K562 (cell line): ENCODE data around the gene PPP1R13L. TPM values are rescaled to one million over a fixed set of nuclear protein-coding genes. Genes with fewer than 3 reads are reported as not detected.
A peak's percentile ranks its signal among the peaks of the same experiment; 100 is the strongest.

Source experiments
- COPS2 ChIP-seq: fragments of 450-650 bp; conservative IDR thresholded peaks from 2 replicates; pipeline ENCODE4 v1.6.1; 2016; ENCODE audit warnings: mild to moderate bottlenecking, moderate library complexity
- ESRRA ChIP-seq: fragments of 450-650 bp; IDR thresholded peaks from 2 replicates; pipeline ENCODE4 v1.6.1; 2014; ENCODE audit warnings: low read depth, mild to moderate bottlenecking, moderate library complexity, borderline replicate concordance
- ETS2 ChIP-seq: IDR thresholded peaks from 2 replicates; pipeline ENCODE4 v1.6.1; 2016; ENCODE audit warnings: borderline replicate concordance, missing genetic modification characterization, mild to moderate bottlenecking, moderate library complexity, missing compliant biosample characterization; ENCODE audit not compliant: poor library complexity, severe bottlenecking
- FOS ChIP-seq: IDR thresholded peaks from 3 replicates; pipeline ENCODE4 v1.6.1; 2011; ENCODE audit not compliant: insufficient read length; ENCODE audit errors: extremely low read depth
- HDAC8 ChIP-seq: fragments of 450-650 bp; IDR thresholded peaks from 2 replicates; pipeline ENCODE4 v1.6.1; 2016; ENCODE audit warnings: mild to moderate bottlenecking, missing genetic modification characterization, moderate library complexity, missing compliant biosample characterization
- ILK ChIP-seq: fragments of 450-650 bp; IDR thresholded peaks from 2 replicates; pipeline ENCODE4 v1.6.1; 2016; ENCODE audit warnings: missing genetic modification characterization, low read depth, mild to moderate bottlenecking, missing compliant biosample characterization, moderate library complexity, borderline replicate concordance
- MAFK ChIP-seq: IDR thresholded peaks from 2 replicates; pipeline ENCODE4 v1.6.1; 2011; ENCODE audit warnings: low read length, improper control_type of control experiment
- NCOA4 ChIP-seq: fragments of 450-650 bp; IDR thresholded peaks from 2 replicates; pipeline ENCODE4 v1.6.1; 2018; ENCODE audit warnings: mild to moderate bottlenecking; ENCODE audit not compliant: partially characterized antibody
- POLR2G ChIP-seq: fragments of 200-400 bp; formaldehyde crosslinking; IDR thresholded peaks from 2 replicates; pipeline ENCODE4 v1.6.1; 2017; ENCODE audit warnings: low read depth, mild to moderate bottlenecking, antibody characterized with exemption, low read length, moderate library complexity
- RB1 ChIP-seq: fragments of 450-650 bp; IDR thresholded peaks from 2 replicates; pipeline ENCODE4 v1.6.1; 2017; ENCODE audit warnings: low read depth, mild to moderate bottlenecking
- RBM25 ChIP-seq: fragments of 200-400 bp; formaldehyde crosslinking; IDR thresholded peaks from 2 replicates; pipeline ENCODE4 v1.6.1; 2018; ENCODE audit warnings: low read length, low read depth, moderate library complexity; ENCODE audit not compliant: severe bottlenecking
- RCOR1 ChIP-seq, 2 experiments: IDR thresholded peaks; 2 replicates each; pipeline ENCODE4 v1.6.1; 2012; ENCODE audit warnings: low read depth in 2 of 2, low read length in 2 of 2, borderline replicate concordance in 1 of 2, improper control_type of control experiment in 1 of 2
- SMARCA5 ChIP-seq: fragments of 450-650 bp; IDR thresholded peaks from 2 replicates; pipeline ENCODE4 v1.6.1; 2016
- SP1 ChIP-seq: sonication (generic); formaldehyde crosslinking; IDR thresholded peaks from 2 replicates; pipeline ENCODE4 v1.8.1; 2022; ENCODE audit warnings: mild to moderate bottlenecking, missing genetic modification reagents
- TAF15 ChIP-seq: fragments of 200-400 bp; formaldehyde crosslinking; IDR thresholded peaks from 2 replicates; pipeline ENCODE4 v1.6.1; 2017; ENCODE audit warnings: mild to moderate bottlenecking, low read depth, low read length, moderate library complexity
- ZBTB1 ChIP-seq: sonication (generic); formaldehyde crosslinking; IDR thresholded peaks from 2 replicates; pipeline ENCODE4 v1.8.1; 2023; ENCODE audit warnings: missing genetic modification reagents, low read depth, mild to moderate bottlenecking, borderline replicate concordance
- ZBTB17 ChIP-seq: fragments of 450-650 bp; formaldehyde crosslinking; IDR thresholded peaks from 2 replicates; pipeline ENCODE4 v1.4.0; 2020; ENCODE audit warnings: mild to moderate bottlenecking
- ZNF121 ChIP-seq: sonication (generic); formaldehyde crosslinking; conservative IDR thresholded peaks from 2 replicates; pipeline ENCODE4 v1.8.0; 2022; ENCODE audit warnings: missing genetic modification reagents
- ZNF140 ChIP-seq: fragments of 250-450 bp; sonication (Bioruptor Pico); IDR thresholded peaks from 2 replicates; pipeline ENCODE4 v1.8.0; 2021; ENCODE audit warnings: moderate library complexity, mild to moderate bottlenecking, inconsistent platforms
- ZNF143 ChIP-seq: sonication (generic); formaldehyde crosslinking; IDR thresholded peaks from 2 replicates; pipeline ENCODE4 v1.9.0; 2022; ENCODE audit warnings: mild to moderate bottlenecking, missing genetic modification reagents
- polyA plus RNA-seq, 8 experiments: library from polyadenylated mRNA; depleted of rRNA in 4 of 8; stranded (reverse) in 5 of 8; unstranded in 3 of 8; fragments of >200 nt; fragmentation: Nextera tagmentation in 2 of 8; fragmentation: Illumina TruSeq in 1 of 8; extraction: Ambion mirVana in 2 of 8; extraction: Trizol in 1 of 8; gene quantifications; 2 replicates each; pipeline versions ENCODE4 v1.2.1 to v1.2.3, GENCODE V29; 2011 to 2014; ENCODE audit warnings: inconsistent platforms in 1 of 8, missing spikeins in 1 of 8
- total RNA-seq, 7 experiments: library from RNA; depleted of rRNA in 6 of 7; stranded (reverse); fragments of >200 nt in 6 of 7; fragmentation: Illumina TruSeq in 2 of 7; extraction: Trizol in 2 of 7; gene quantifications; 2 replicates each; pipeline versions ENCODE4 v1.2.1 to v1.2.3, GENCODE V29; 2011 to 2021; ENCODE audit warnings: low replicate concordance in 1 of 7
- TF ChIP-seq, protein P1 (sequence below): fragments of 450-650 bp; formaldehyde crosslinking; IDR thresholded peaks from 2 replicates; pipeline ENCODE4 v1.4.0; 2022; ENCODE audit warnings: missing genetic modification characterization
- TF ChIP-seq, protein P2 (sequence below): fragments of 250-450 bp; sonication (Bioruptor Pico); IDR thresholded peaks from 2 replicates; pipeline ENCODE4 v1.9.0; 2021; ENCODE audit warnings: mild to moderate bottlenecking
- TF ChIP-seq, protein P3 (sequence below): fragments of 250-450 bp; sonication (Bioruptor Pico); IDR thresholded peaks from 2 replicates; pipeline ENCODE4 v1.4.0; 2020

The PPP1R13L gene
- total and polyA plus RNA-seq, 9 of the 15 experiments (the other 6 are each of a cell fraction or from before 2014, with no cell fraction given): 0.32 to 6.7 (median 2.0) TPM

DNA sequence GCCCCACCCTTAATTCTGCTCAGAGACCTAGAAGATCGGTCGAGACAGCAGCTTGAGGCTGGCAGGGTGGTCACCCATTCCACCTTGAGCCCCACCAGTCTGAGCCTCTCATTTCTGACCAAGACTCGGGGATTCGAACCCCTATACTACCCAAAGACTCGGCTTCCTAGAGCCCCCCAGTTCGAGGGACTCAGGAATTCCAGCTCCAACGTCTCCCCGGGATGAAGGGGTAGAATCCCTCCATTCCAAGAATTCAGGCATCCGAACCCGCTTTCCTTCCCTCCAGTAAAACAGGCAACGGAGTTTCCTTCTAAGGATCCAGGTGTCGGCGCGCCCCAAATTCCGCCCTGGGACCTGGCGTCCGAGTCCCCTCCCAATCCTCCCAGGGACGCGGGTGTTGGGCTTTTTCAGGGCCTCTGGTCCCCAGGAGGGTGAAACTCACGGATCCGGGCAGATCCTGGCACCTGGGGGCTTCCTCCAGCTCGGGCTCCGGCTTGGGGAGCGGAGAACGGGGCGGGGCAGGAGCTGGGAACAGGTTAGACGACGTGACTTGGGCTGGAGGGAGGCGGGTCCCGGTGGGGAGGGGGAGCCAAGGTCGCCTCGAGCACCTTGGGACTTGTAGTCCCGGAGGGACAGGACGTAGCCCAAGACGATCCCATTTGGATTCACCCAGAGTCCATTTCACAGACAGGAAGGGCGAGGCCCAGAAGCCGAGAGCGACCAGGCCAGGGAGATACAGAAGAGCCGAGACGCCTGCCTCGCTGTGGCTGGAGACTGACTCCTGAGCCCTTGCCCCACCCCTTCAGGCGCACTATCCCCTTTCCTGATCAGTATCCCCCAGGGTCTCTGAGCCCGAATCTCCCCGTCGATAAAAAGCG is at the start of gene PPP1R13L (continued):
- TF ChIP-seq HDAC8 (tag) (peak; percentile 41; the same call in 1 of the 2 replicates), RB1 (0 out of 2 replicates have a peak, but pooled peaks have one; percentile 29), SMARCA5 (peak; percentile 97), ESRRA (peak; percentile 88), SP1 (peak; percentile 36; the same call in 1 of the 2 replicates), RCOR1 (IDR thresholded peaks at IDR 0.05; ENCODE audit: borderline replicate concordance in 1 of 2, low read depth in 2 of 2, low read length in 2 of 2) (peak; percentile 27 to 93; a peak in 3 of 4 replicates), TAF15 (no peak), POLR2G (0 out of 2 replicates have a peak, but pooled peaks have one; percentile 42), NCOA4 (no peak), ZBTB1 (CRISPR knock-in tag) (0 out of 2 replicates have a peak, but pooled peaks have one; percentile 15), ZBTB17 (CRISPR knock-in tag) (no peak), ZNF140 (no peak), ETS2 (tag) (peak; percentile 37), FOS (no peak), ILK (tag) (no peak), MAFK (no peak), RBM25 (peak; percentile 97), COPS2 (no peak), ZNF121 (CRISPR knock-in tag) (peak; percentile 86), ZNF143 (CRISPR knock-in tag) (no peak)
- TF ChIP-seq, protein P1, sequence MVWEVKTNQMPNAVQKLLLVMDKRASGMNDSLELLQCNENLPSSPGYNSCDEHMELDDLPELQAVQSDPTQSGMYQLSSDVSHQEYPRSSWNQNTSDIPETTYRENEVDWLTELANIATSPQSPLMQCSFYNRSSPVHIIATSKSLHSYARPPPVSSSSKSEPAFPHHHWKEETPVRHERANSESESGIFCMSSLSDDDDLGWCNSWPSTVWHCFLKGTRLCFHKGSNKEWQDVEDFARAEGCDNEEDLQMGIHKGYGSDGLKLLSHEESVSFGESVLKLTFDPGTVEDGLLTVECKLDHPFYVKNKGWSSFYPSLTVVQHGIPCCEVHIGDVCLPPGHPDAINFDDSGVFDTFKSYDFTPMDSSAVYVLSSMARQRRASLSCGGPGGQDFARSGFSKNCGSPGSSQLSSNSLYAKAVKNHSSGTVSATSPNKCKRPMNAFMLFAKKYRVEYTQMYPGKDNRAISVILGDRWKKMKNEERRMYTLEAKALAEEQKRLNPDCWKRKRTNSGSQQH (CRISPR knock-in tag): no peak
- TF ChIP-seq, protein P2, sequence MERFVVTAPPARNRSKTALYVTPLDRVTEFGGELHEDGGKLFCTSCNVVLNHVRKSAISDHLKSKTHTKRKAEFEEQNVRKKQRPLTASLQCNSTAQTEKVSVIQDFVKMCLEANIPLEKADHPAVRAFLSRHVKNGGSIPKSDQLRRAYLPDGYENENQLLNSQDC (CRISPR knock-in tag): no peak
- TF ChIP-seq, protein P3, sequence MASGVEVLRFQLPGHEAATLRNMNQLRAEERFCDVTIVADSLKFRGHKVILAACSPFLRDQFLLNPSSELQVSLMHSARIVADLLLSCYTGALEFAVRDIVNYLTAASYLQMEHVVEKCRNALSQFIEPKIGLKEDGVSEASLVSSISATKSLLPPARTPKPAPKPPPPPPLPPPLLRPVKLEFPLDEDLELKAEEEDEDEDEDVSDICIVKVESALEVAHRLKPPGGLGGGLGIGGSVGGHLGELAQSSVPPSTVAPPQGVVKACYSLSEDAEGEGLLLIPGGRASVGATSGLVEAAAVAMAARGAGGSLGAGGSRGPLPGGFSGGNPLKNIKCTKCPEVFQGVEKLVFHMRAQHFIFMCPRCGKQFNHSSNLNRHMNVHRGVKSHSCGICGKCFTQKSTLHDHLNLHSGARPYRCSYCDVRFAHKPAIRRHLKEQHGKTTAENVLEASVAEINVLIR: no peak
